Ecto neural progenitor cell (in vitro differentiated cells): ENCODE data around the gene NUF2.
"Not testable (repeated sequence)": the region's sequence is repeated elsewhere in the genome, so short reads cannot be mapped to it uniquely, and the experiment has no call there.

ENCODE experiments used
- DNase-seq: peaks from one replicate; pipeline ENCODE4 v3.0.0-alpha.2; 2018; ENCODE audit warnings: low spot score

NUF2 gene

DNA sequence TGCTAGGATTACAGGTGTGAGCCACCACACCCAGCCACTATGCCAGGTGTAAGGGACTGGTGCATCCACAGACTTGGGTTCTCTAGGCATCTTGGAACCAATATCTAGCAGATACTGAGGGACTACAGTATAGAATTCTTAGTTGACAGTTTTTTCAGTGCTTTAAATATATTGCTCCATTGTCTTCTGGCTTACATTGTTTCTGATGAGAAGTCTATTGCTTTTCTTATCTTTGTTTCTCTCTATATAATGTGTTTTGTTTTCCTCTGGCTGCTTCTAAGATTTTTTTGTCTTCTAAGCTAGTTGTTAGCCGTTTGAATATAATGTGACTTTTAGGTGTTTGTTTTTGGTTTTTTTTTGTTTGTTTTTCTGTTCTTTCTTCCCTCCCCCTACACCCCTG, 13.5 kb downstream of the NUF2 start:
- DNase-seq: no peak

DNA sequence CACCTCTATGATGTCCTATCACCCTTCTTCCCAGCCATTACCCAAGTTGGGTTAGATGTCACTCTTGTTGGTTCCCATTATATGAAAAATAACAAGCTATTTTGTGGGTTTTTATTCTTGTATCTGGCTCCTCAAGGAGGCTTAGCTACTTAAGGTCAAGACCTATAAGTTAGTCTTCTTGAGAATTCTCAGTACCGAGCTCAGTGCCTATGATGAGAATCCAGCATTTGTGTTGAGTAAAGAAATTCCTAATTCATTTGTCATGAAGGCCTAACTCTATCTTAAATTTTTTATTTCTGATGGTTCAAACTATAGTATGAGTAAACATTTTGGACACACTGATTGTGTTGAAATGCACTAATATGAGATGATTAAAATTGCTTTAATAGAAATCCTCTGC, 15.9 kb downstream of the NUF2 start:
- DNase-seq: no peak

DNA sequence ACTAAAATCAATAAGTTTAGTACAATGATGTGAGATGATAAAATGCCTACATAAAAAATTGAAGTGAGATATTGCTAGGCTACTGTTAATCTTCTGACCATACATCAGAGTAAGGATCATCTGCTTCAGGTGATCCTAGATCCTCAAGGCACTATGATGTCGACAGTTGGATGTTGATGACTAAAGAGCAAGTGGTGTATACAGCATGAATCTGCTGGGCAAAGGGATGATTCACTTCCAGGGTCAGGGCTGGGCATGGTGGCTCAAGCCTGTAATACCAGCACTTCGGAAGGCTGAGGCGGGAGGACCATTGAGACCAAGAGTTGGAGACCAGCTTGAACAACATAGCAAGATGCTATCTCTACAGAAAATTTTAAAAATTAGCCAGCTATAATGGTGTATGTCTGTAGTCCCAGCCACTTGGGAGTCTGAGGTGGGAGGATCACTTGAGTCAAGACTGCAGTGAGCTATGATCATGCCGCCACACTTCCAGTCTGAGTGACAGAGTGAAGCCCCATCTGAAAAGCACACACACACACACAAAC, 24.6 kb downstream of the NUF2 start:
- no peak for DNase-seq

DNA sequence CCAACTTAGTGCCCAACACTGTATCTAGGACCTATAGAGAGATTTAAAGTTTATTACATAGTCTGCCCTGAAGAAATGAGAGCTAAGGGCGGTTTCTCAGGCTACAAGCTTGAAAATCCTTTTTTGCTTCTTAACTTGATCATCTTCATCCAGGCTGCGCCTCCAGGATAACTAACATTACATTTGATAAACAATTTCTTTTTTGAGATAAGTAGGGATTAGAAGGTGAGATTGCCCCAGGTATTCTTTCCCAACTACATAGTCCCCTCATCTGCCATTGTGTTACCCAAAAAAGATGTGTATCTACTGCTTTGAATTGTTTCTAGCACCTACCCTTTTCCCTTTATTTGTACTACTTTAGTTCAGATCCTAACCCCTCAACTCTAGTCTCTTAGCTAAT, 25.4 kb downstream of the NUF2 start:
- no peak for DNase-seq

DNA sequence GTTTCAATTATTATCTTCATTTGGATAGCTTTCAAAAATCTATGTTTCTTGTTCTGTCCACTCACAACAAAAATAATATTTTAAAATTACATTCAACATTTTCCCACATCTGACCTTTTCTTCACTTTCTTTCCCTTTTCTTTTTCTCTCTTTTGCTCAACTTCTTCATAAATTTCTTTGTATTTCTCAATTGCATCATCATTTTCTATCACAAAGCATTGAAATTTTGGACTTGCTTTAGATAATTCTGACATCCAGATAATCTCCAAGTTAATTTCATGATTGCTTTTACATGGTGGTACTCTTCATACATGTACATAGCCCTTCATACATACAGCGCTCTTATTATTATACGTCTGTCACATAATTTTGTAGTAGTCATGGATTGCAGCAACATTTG, 30.2 kb downstream of the NUF2 start:
- no peak for DNase-seq

DNA sequence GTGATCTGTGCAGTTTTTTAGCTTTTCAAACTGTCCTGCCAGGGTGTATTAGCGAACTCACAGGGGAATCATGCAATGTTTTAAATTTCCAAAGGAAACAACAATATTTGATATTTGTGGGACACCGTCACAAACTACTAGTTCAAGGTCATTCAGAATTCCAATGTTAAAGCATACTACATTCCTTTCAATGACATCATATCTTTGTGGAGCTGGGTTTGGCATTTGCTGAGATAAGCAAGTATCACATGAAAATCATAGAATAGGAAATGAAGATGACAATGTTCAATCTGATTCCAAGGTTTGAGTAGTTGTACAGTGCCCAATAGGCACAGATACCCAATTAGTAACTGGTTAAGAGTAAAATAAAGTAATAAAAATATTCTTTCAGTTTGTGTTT, 35.6 kb downstream of the NUF2 start:
- no peak for DNase-seq

DNA sequence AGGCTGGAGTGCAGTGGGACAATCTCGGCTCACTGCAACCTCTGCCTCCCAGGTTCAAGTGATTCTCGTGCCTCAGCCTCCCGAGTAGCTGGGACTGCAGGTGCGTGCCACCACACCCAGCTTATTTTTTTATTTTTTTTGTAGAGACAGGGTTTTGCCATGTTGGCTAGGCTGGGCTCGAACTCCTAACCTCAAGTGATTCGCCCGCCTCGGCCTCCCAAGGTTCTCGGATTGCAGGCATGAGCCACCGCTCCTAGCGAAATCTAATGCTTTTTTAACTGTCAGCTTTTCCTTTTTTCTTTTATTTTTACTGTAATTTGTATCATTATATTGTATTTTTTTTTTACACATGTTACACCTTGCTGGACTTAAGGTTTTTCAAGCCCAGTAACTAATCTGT, 36.4 kb downstream of the NUF2 start:
- DNase-seq: not testable (repeated sequence)

DNA sequence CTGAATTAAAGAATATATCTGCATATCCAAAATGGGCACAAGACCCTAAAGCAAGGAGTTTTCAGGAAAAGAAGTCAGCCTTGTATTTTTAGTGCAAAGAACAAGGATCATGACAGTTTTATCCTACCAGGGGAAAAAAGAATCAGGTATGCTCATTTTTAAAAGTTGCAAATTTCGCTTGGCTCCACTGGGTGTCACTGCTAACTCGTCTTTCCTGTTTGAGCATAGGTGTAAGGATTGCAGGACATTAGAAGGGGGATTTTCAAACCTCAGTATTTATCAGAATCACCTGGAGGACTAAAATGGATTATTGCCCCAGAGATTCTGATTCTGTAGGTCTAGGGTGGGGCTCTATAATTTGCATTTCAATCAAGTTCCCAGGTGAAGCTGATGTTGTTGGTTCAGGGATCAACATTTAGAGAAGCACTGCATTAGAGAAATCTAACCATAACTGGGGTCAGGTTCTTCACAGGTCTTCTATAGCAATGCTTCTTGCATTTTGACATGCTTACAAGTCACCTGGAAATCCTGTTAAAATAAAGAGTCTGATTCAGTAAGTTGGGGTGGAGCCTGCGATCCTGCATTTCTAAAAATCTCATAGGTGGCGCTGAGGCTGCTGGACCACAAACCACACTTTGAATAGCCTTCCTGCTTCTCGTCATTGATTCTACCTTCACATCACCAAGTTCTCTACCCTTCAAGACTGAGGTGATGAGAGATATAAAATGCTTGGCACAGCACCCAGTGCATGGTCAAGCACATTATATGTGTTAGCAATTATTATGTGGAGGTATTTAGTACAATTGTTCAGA, 39.6 kb downstream of the NUF2 start:
- DNase-seq: no peak

DNA sequence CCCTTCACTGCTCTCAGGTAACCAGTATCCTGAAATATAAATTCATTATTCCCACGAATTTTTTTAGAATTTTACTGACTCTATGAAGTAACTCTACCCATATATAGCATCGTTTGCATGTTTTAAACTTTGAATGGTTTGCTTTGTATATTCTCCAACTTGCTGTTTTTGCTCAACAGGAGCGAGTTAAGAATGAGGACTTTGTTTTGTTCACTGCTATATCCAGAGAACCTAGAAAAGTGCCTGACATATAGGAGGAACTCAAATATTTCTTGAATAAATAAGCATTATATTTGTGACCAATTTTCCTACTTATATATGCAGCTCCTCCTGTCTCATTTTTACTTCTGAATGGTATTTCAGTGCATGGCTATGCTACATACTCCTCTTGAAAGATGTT, 43.4 kb downstream of the NUF2 start:
- DNase-seq: no peak

DNA sequence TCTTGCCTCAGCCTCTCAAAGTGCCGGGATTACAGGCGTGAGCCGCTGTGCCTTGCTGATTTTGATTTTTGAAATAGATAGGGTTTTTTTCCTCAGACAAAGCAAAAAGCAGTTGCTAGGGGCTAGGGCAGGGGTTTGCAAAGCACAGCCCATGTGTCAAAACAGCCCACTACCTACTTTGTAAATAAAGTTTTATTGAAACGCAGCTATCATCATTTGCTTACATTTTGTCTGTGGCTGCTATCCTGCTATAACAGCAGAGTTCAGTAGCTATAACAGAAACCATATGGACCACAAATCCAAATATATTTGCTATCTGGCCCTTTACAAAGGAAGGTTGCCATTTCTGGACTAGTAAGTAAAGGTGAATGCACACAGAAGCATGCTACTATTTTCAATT, 44.8 kb downstream of the NUF2 start:
- no peak for DNase-seq

DNA sequence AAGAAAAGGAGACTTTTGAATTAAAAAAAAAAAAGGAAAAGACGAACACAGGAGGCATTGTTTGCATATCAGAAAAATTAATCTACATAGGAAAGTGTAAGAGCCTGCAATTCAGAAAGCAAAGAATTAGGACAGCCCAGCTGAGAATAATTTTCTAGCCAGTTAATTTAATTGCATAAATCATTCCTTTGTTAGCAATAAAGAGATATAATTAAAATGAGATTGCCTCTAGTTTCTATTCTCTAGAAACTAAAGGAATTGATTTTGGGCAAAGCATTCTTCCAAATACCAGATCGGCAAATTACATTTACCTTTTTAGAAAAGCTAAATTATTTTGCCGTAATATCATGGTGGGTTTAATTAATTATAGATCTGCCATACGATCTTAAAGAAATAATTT, 46.0 kb downstream of the NUF2 start:
- DNase-seq: no peak

DNA sequence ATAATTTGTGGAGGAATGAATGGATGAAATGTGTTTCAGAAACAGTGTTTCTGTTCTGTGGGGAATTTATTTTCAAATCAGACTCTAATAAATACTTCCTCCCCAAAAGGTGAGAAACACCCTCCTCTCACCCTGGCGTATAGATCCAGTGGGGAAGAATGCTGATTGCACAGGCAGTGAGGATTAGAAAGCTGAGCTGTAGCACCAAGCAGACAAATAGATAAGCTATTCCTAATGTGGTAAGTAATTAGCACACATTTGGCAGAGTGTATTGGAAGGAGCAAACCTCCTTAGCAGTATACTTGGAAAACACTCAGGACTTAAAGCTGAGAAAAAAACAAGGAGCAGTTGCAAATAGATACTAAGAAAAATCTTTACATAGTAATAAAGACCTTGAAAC, 50.8 kb downstream of the NUF2 start:
- DNase-seq: no peak

DNA sequence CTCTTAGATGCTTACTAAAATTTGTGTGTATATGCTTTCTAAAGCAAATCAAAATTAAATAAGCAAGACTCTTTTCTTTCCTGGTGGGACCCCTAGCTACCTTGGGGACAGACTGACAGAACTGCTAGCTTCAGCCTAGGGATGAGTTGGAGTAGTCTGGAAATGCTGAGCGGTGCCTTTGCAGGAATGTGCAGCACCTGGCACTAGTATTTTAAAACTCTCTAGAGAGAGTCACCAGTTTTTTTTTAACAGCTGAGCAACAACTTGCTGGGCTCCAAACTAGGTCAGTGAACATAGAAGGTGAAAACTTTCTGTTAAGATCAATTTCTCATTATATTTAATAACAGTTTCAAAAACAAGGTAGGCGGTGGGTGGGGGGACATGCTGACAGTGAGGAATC, 56.8 kb downstream of the NUF2 start:
- DNase-seq: no peak

DNA sequence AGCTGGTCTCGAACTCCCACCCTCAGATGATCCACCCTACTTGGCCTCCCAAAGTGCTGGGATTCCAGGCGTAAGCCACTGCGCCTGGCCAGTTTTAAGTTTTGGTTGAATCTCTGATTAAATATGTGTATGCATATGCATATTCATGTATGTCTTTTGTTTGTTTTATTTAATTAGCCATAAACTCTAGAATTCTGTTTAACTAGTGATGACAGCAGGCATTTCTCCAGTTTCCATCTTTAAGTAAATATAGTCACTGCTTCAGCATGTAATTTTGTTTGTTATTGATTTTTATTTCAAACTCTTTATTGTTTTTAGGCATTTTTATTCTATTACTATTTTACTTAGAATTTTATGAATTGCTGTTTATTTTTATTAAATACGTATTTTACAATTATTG, 58.0 kb downstream of the NUF2 start:
- no peak for DNase-seq

DNA sequence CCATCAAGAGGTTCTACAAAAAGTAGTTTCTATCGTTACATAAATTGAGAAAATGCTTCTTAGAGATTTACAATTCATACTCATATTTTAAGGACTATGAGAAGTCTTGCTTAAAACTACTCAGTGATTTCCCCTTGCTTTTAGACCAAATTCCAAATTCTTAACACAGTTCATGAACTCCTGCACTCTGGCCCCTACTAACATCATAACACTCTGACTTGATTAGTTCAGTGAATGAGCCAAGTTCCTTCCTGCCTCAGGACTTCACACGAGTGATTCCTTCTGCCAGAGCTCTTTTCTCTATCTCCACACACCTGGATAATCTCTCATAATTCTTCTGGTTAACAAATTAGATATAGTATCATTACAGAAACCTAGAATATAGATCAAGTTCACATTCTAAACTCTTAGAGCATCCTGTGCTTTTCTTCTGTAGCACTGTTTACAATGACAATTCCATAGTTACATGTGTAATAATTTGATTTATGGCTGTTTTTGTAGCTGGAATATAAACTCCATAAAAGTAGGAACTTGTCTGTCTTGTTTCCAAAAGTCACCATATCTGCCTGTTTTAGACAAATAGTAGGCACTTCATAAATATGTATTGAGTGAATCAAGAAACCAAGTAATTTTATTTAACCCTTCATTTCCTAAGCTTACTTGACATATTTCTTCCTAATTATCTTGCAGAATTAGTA, 59.9 kb downstream of the NUF2 start:
- no peak for DNase-seq

DNA sequence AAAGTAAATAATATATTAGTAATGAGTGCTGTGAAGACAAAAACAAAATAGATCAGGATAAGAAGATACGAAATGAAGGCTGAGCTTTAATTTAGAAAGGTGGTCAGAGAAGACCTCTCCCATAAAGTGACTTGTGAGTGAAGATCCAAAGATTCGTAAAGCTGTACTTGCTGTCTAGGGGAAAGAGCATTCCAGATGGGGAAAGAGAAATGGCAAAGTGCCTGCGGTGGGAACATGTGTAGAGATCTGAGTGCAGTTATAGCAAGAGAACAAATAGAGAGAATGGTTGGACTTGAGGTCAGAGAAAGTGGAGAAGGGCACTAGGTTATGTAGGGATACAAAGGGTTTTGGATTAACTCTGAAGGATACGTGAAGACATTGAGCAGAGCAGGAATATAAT, 60.6 kb downstream of the NUF2 start:
- no peak for DNase-seq

DNA sequence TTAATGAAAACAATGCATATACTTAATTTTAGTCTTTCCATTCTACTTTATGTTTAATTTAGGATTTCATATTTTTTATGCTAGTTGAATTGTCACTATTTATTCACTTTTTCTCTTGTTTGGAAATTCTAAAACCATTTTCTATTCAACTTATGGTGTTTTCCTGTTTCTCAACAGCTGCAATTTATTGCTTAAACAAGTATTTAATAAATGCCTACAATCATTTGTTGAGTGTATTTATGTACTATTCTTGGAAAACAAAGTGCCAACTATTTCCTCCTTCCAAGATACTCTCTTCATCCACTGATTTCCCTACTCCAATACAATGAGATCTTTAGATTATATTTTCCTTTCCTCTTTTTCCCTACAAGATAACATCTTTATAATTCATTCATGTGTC, 65.4 kb downstream of the NUF2 start:
- DNase-seq: no peak

DNA sequence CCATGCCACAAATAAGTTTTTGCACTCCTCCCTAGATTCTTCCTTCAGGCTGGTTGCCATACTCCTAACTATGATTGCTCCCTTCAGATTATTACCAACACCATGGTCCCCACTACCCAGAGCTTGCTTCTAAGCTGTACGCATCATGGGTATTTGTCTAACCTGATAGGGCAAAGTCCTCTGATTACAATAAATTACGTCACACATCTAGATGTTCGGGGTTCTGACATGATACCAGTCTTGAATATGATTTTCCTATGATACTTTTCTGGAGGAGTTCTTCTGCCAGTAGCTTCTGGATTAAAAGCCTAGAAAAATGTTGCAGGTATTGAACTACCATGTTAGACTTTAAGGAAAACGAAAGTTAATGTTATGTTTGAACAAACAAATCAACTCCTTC, 67.2 kb downstream of the NUF2 start:
- DNase-seq: no peak

DNA sequence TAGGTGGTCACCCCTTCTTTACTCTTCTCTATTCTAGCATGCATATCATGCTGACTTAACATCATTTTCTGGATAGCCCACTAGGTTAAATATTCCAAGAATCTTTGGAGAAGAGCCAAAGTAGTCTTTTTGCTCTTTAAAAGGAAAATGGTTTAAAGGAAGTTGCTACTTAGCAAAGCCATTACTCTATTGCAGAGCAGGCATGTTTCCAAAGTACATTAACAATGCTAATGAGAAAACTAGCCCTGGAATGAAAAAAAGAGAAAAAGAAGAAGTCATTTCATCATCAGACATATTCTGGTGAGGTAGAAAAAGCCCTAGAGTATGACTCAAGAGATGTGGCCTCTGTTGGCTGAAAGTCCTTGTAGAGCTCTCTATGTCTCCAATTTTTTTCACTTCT, 74.0 kb downstream of the NUF2 start:
- DNase-seq: no peak

DNA sequence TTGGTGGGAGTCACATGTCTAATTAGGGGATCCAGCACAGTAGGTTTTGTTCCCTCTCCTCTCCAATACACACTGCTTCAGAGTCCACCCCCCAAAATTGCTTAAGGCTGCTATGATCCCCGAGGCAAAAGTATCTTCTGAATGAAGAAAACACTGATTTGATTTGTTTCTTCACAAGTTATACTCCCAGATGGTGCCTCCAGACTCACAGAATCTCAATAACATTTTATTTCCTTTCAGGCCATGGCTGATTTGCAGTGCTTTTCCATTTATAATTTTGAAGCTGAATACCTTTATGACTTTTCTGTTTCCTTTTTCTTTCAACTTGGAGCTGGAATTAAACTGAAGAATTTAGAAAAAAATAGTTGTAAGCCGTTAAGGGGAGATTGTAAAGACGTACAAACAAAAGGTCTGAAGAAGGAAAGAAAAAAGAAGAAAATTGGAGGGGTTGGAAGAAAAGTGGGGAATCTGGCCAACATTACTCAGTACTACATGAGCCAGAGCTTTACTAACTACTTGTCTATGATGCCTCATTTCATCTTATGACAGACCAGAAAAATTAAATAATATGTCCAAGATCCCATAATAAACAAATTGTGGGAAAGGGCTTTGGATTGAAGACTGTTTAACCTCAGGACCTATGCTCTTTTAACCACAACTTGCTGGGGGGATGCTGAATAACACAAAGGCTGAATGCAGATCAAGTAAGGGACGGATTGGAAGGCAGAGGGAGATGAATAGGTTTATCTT, 75.9 kb downstream of the NUF2 start:
- DNase-seq: no peak

DNA sequence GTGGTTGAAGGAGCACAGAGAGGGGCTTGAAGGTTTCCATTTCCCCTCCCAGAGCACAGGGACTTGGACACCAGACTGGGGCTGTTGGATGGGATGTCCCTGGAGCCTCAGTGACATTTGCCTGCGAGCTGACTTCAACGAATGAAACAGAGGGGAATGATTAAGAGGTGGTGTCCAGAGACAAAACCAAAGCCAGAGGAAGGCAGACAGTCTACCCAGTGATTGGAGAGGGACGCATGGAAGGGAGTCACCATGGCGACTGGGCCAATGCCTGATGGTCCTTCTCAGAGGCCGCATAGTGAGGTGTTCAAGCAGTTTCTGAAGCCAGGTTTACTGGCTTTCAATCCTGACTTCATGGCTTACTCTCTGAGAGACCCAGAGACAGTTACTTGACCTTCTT, 77.2 kb downstream of the NUF2 start:
- no peak for DNase-seq

DNA sequence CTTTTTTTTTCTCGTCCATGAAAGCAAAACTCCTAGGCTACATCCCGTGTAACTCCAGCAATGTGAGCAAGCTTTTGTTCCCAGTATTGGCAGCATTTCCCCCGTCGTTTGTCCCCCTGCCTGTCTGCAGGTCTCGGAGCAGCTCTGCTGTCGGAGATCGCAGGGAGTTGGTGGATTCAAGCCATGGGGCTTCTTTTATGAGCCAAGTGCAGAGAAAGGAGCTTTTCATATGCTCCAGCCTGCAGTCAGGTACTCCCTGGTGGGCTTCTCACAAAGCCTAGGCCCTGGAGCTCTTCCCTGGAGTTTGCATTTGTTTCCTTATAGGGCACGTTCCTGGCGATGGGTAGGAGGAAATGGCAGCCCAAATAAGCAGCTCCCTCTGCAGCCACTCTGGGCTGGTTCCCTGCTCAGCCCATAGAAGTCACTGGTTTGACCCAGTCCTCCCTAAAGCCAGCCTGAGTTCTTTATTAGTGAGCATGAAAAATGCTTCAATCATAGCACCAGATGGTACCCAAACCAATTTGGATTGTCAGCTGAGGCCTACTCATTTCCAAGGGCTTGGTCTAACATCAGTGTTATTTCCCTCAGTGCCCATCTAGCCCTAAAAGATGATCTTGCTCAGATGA, 78.3 kb downstream of the NUF2 start:
- no peak for DNase-seq
